Measurements from ENCODE around the gene EDN3.
"Not testable (repeated sequence)": the region's sequence is repeated elsewhere in the genome, so short reads cannot be mapped to it uniquely, and the experiment has no call there.

EDN3 gene

GRCh38 chr20:59334651-59335300, 34.4 kb downstream of the EDN3 start:
- in situ Hi-C loops (cut with MboI; ENCODE audit: low sequenced_read_pairs): no loop called here

- in situ Hi-C loops (cut with MboI; ENCODE audit: low sequenced_read_pairs): no loop called here
These were observed 35.0 kb downstream of the EDN3 start for GRCh38 chr20:59335377-59335776.

- in situ Hi-C loops (cut with MboI; ENCODE audit: low sequenced_read_pairs): no loop called here
These were observed 36.1 kb downstream of the EDN3 start for GRCh38 chr20:59336540-59336939.

- in situ Hi-C loops (cut with MboI; ENCODE audit: low sequenced_read_pairs): not testable (repeated sequence)
These were observed 38.0 kb downstream of the EDN3 start for GRCh38 chr20:59338444-59338843.

- in situ Hi-C loops (cut with MboI; ENCODE audit: low sequenced_read_pairs): no loop called here
These were observed 39.9 kb downstream of the EDN3 start for GRCh38 chr20:59340201-59340885.

GRCh38 chr20:59341285-59342022, 41.0 kb downstream of the EDN3 start:
- in situ Hi-C loops (cut with MboI; ENCODE audit: low sequenced_read_pairs): not testable (repeated sequence)

DNA sequence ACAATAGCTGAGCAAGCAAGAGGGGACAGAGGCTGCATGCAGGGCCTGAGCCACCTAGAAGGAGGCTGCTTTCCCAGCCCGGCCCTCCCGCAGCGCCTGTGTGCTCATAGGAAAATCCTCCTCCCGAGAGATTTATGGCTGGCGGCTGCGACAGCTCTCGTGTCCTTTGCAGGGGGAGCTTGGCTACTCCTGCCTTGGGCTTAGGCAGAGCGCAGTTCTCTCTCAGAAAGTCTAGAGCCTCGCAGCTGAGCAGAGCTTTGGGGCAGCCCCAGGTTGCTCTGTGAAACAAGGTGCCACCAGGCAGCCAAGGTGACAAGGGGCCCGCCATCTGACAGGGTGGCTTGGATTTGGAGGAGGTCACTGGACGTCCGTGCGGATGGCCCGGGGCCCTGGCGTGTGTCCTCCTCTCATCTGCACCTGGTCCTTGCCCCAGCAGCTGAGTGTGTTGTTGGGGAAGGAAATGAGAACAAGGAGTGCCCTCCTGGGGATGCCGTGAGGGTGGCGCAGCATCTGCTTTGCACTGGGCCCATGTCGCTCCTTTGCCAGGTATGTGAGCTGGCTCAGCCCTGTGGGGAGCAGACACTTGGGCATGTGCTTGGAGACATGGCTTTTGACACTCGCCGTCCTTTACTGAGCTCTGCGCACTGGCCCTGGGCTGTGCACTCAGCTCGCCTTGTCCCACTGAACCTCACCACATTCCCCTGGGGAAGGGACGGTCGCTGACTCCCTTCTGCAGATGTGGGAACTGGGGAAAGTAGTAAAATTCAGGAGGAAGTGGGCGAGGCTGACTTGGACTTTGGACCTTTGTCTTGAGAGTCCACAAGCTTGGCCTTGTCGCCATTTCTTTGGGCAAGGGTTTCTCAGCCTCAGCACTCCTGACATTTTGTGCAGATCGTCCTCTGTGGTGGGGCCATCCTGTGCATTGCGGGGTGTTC, 41.9 kb downstream of the EDN3 start:
- in situ Hi-C loops (cut with MboI; ENCODE audit: low sequenced_read_pairs): no loop called here

DNA sequence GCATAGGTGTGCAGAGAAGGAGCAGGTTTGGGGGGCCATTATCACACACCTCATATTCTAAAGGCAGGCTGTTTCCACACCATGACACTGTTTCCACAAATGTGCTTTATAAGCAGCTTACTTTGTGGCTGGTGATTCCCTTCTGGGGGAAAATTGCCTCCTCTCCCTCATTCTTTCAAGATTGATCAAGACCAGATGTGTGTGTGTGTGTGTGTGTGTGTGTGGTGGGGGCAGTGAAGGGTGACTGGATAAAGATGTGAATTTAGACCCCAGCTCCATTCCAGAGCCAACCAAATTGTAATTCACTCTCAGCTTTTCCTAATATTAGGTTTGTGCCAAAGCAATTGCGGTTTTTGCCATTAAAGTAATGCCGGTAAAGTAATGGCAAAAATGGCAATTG, 45.6 kb downstream of the EDN3 start:
- in situ Hi-C loops (cut with MboI; ENCODE audit: low sequenced_read_pairs): no loop called here

DNA sequence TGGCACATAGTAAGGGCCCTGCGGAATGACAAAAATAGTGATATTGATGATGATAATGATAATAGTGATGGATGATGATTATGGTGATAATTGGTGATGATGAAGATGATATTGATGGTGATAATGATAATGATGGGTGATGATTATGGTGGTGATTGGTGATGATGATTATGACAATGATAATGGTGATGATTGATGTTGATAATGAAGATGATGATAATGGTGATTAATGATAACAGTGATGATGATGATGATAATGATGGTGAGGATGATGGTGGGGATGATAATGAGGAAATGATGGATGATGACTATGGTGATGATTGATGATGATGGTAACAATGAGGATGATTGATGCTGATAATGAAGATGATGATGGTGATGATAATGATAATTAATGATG, 48.9 kb downstream of the EDN3 start:
- in situ Hi-C loops (cut with MboI; ENCODE audit: low sequenced_read_pairs): no loop called here

DNA sequence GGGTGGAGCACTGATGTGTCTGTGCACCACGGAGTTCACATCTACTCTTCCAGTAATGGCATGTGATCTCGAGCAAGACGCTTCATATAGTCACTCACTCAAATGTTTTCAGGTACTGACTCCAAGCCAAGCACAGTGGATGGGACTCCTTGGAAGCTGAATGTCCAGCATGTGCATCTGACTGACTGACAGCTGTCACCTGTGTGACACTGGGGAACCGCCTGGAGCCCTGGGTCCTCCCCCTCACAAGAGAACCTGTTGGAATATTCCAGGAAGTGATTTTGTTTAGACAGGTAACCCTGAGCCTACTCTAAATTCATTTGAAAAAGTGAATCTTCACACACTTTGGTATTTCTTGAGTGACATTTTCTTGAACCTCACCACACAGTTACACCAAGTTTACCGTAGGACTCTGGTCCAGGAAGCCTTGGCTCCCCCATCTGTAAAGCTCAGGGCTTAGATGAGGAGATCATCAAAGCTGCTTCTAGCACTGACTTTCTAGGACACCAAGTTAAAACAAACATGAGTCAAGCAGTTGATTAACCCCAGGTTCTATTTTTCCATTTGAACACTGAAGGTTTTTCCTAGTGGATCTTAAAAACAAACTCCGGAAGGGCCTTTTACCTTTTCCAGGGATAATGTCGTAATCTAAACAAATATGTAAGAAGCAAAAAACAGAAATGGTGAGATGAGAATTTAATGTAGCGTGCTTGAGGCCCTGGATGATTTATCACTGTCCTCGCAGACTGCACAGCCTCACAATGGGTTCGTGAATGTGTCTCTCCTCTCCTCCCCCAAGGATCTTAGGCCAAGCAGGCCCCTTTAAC, 50.1 kb downstream of the EDN3 start:
- in situ Hi-C loops (cut with MboI; ENCODE audit: low sequenced_read_pairs): no loop called here

DNA sequence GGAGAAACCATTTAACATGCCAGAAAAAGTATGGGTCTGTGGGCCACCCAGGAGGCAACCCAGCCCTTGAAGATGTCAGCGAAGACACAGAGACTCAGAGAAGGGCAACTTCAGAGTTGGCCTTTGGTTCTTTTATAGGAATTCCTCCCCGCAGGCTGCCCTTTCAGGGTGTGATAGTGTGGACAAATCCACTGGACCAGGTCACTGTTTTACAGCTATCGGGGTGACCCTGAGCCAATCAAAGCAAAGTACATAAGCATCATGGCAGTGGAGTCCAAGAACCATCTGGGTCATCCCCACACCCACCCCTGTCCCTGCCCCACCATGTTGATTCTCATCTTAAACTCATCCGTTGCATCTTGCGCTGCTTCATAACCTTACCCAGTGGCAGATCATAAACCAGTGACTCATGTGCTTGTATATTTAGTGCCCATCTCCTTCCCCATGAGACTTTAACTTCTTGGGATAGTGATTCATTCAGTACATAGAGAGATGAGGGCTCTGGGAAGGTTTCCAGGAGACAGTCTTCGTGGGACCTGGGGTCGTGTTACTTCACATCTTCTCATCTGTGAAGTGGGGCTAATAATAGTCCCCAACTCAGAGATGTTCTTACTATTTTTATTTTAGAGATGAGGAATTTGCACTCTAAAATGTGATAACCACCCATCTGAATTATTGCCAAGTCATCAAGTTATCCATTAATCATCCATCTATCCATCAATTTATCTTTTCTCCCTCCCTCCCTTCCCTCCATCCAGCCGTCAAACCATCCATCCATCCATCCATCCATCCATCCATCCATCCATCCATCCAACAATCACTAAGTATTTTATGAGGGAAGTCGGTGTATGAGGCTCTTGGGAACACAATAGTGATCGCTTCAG, 51.0 kb downstream of the EDN3 start:
- in situ Hi-C loops (cut with MboI; ENCODE audit: low sequenced_read_pairs): no loop called here

DNA sequence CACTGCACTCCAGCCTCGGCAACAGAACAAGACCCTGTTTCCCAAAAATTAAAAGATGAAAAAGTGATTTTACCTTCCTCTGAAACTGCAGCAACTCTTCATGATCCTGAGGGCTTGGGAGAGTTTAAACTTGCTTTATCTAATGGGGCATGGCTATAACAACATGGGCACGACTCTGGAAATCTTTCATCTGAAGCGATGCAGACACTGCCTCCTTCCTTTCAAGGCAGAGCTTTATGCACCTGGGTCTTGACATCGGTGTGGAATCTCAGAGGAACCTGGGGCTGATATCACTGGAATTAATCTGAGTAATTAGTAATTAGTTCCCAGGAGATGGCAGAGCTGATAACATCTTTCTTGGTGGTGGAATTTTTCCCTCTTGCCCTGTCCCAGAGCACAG, 52.1 kb downstream of the EDN3 start:
- in situ Hi-C loops (cut with MboI; ENCODE audit: low sequenced_read_pairs): no loop called here

GRCh38 chr20:59352990-59353389, 52.6 kb downstream of the EDN3 start:
- in situ Hi-C loops (cut with MboI; ENCODE audit: low sequenced_read_pairs): no loop called here

DNA sequence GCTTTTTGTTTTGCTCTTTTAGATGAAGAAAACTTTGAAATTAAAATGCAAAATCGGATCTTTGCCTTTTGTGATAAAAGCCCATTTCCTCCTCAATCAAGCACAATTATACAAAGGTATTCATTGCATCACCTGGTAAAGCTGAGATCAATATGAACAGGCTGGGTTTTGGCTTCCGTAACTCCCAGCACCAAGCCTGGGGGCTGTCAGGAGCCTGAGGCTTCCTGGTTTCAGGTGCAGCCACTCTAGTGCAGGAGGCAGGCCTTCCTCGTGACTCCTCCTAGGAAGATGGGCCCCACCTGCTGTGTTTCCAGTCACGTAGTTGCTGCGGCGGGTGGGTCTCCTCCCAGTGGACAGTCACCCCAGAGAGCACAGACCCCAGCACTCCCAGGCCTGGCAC, 54.0 kb downstream of the EDN3 start:
- in situ Hi-C loops (cut with MboI; ENCODE audit: low sequenced_read_pairs): no loop called here

DNA sequence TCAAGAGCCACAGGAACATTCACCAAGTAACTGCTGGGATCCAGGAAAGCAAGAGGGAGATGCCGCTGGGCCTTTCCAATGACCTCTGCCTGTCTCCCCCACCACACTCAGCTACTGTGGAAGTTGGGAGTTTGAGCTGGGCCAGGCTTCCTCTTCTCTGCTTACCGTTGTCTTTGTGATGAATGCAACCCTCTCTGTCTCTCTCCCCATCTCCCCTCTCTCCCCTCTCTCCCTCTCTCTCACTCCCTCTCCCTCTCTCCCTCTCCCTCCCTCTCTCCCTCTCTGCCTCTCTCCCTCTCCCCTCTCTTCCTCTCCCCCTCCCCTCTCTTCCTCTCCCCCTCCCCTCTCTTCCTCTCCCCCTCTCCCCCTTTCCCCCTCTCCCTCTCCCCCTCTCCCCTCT, 54.8 kb downstream of the EDN3 start:
- in situ Hi-C loops (cut with MboI; ENCODE audit: low sequenced_read_pairs): no loop called here

DNA sequence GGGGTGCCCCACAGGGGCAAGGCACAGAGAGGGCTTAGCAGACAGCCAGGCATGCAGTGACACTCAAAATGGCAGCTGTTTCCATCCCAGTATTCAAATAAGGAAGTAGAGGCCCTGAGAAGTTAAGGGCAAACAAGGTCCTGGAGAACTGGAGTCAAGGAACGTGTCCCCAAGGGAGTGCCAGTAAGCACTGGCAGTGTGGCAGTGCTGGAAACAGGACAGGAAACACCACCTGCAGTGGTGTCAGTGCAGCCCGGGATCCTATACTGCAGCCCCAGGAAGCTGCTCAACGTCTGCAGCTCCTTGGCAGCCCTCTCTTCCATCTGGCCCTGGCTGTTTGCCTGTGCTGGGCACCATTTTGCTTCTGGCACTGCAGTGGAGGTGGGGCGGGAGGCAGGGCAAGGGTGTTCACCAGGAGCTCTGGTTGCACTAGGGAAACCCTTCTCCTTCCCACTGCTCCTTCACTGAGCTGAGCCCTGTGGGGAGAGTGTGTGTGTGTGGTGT, 56.3 kb downstream of the EDN3 start:
- in situ Hi-C loops (cut with MboI; ENCODE audit: low sequenced_read_pairs): no loop called here

GRCh38 chr20:59358793-59359192, 58.4 kb downstream of the EDN3 start:
- in situ Hi-C loops (cut with MboI; ENCODE audit: low sequenced_read_pairs): not testable (repeated sequence)

DNA sequence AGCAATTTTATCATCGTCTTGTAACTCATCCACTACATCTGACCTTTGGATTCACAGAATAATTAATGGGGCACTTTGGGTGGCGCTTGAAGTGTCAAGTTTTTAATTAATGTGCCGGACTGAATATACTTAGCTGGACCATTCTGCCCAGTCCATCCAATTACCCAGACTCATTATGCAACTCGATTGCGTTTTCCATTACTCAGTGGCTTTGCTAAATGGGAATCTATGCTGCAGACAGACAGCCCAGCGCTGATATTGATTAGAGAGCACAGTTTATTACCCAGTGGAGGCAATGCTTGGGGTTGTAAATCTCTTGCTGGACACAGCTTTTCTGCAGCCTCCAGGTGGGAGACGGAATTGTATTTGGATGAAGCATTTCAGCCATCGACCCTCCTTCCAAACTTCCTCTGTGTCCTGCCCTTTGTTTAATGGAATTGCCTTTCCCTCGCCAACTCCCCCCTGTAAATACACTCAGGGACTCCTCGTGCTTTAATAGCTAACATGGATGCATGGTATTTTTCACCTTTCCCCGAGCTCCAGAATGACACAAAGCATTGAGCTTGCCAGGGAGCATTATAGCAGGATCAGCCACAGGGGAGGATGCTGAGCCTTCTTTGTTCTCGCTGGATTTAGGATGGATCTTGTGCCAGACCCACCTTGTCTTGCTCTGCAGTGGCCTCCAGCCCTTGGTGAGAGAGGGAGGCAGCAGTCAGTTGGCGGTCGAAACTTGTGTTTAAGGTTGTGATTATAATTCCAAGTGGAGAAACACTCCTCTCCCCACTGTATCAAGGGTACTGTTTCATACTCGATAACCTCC, 59.7 kb downstream of the EDN3 start:
- in situ Hi-C loops (cut with MboI; ENCODE audit: low sequenced_read_pairs): no loop called here
